ENCODE results near the gene CASD1. TPM values are rescaled to one million over a fixed set of nuclear protein-coding genes. Genes with fewer than 3 reads are reported as not detected.

The CASD1 gene
- total RNA-seq, 3 donors from 2014 or later, result 44.0 to 50.2 (median 45.0) TPM

- intact Hi-C loops (cut with DNase I, micrococcal nuclease), result no loop called here
- Histone ChIP-seq H3K9me3 (no peaks in the 10 kb centered on the region), H3K36me3 (ENCODE audit: low read depth) (no peaks in the 10 kb centered on the region), H3K4me3 (no peak overlapping the region), H3K4me1 (ENCODE audit: low read depth) (peaks cover 34% of the 10 kb centered on the region)
- no peak for TF ChIP-seq CTCF (IDR thresholded peaks at IDR 0.05)
- ATAC-seq (no peak), DNase-seq (peak in 2 of 3 donors; percentile 38 to 54)
Measured at GRCh38 chr7:94512735-94513564, 3.3 kb downstream of the CASD1 start.

GRCh38 chr7:94513565-94513860 lies 3.9 kb downstream of the CASD1 start:
- Histone ChIP-seq H3K9me3 (no peaks in the 10 kb centered on the region), H3K4me1 (ENCODE audit: low read depth) (peaks cover 34% of the 10 kb centered on the region), H3K36me3 (ENCODE audit: low read depth) (no peaks in the 10 kb centered on the region), H3K4me3 (no peak overlapping the region)
- no peak for ATAC-seq
- DNase-seq, result no peak
- TF ChIP-seq CTCF (IDR thresholded peaks at IDR 0.05), result no peak
- intact Hi-C loops (cut with DNase I, micrococcal nuclease), result no loop called here

GRCh38 chr7:94514140-94514889 lies 4.7 kb downstream of the CASD1 start:
- peaks cover 34% of the 10 kb centered on the region for H3K4me1 ChIP-seq (ENCODE audit: low read depth)
- ATAC-seq (peak; percentile 45), DNase-seq (no peak)
- H3K9me3 ChIP-seq, result no peaks in the 10 kb centered on the region
- no peak overlapping the region for H3K4me3 ChIP-seq
- H3K36me3 ChIP-seq (ENCODE audit: low read depth), result no peaks in the 10 kb centered on the region
- intact Hi-C loops (cut with DNase I, micrococcal nuclease), result no loop called here
- no peak for TF ChIP-seq CTCF (IDR thresholded peaks at IDR 0.05)

- DNase-seq (no peak), ATAC-seq (no peak)
- TF ChIP-seq CTCF (IDR thresholded peaks at IDR 0.05), result no peak
- Histone ChIP-seq H3K36me3 (ENCODE audit: low read depth) (no peaks in the 10 kb centered on the region), H3K9me3 (no peaks in the 10 kb centered on the region), H3K4me3 (no peak overlapping the region), H3K4me1 (ENCODE audit: low read depth) (peaks cover 34% of the 10 kb centered on the region)
- intact Hi-C loops (cut with DNase I, micrococcal nuclease), result no loop called here
Measured at GRCh38 chr7:94514917-94515316, 5.3 kb downstream of the CASD1 start.

- H3K9me3 ChIP-seq, result no peaks in the 10 kb centered on the region
- no peak for TF ChIP-seq CTCF (IDR thresholded peaks at IDR 0.05)
- H3K4me1 ChIP-seq (ENCODE audit: low read depth), result no peaks in the 10 kb centered on the region
- intact Hi-C loops (cut with DNase I, micrococcal nuclease), result no loop called here
- H3K4me3 ChIP-seq, result no peak overlapping the region
- no peaks in the 10 kb centered on the region for H3K36me3 ChIP-seq (ENCODE audit: low read depth)
- no peak for DNase-seq
- ATAC-seq, result no peak
Measured at GRCh38 chr7:94525923-94526322, 16.3 kb downstream of the CASD1 start.
